ENCODE data around the gene ITPR3. TPM values are rescaled to one million over a fixed set of nuclear protein-coding genes. Genes with fewer than 3 reads are reported as not detected.

Gene ITPR3
- total RNA-seq, 4 donors from 2014 or later, result 139 to 250 (median 182) TPM

GRCh38 chr6:33609019-33609418, 12.1 kb upstream of the ITPR3 start:
- no peak for TF ChIP-seq CTCF (IDR thresholded peaks at IDR 0.05)
- TF ChIP-seq POLR2A (IDR thresholded peaks at IDR 0.05), result no peak
- DNase-seq, result no peak
- peaks cover 0 to 12% (median 0%) of the 10 kb centered on the region in 4 donors for H3K4me1 ChIP-seq
- H3K27me3 ChIP-seq, result no peaks in the 10 kb centered on the region
- H3K36me3 ChIP-seq, result no peaks in the 10 kb centered on the region
- H3K9me3 ChIP-seq, result no peaks in the 10 kb centered on the region
- no peak overlapping the region for H3K27ac ChIP-seq
- no peak overlapping the region for H3K4me3 ChIP-seq

- no peak for DNase-seq
- H3K27me3 ChIP-seq, result no peaks in the 10 kb centered on the region
- no peaks in the 10 kb centered on the region for H3K9me3 ChIP-seq
- peaks cover 0 to 7% (median 0%) of the 10 kb centered on the region in 4 donors for H3K4me1 ChIP-seq
- no peaks in the 10 kb centered on the region for H3K36me3 ChIP-seq
- peak overlapping the region in 1 of 4 donors; percentile 17 for H3K27ac ChIP-seq
- H3K4me3 ChIP-seq, result no peak overlapping the region
- TF ChIP-seq POLR2A (IDR thresholded peaks at IDR 0.05) (no peak), CTCF (IDR thresholded peaks at IDR 0.05) (no peak)
These were observed 11.6 kb upstream of the ITPR3 start for GRCh38 chr6:33609528-33609927.

- Histone ChIP-seq H3K27ac (peak overlapping the region in 1 of 4 donors; percentile 17), H3K9me3 (no peaks in the 10 kb centered on the region), H3K4me1 (peaks cover 0 to 7% (median 0%) of the 10 kb centered on the region in 4 donors), H3K36me3 (no peaks in the 10 kb centered on the region), H3K27me3 (no peaks in the 10 kb centered on the region), H3K4me3 (no peak overlapping the region)
- TF ChIP-seq POLR2A (IDR thresholded peaks at IDR 0.05) (no peak), CTCF (IDR thresholded peaks at IDR 0.05) (no peak)
- DNase-seq, result no peak
These were observed 11.1 kb upstream of the ITPR3 start for GRCh38 chr6:33610067-33610466.

- peak in 2 of 3 donors; percentile 69 to 81 for DNase-seq
- H3K4me1 ChIP-seq, result peaks cover 0 to 7% (median 0%) of the 10 kb centered on the region in 4 donors
- no peaks in the 10 kb centered on the region for H3K36me3 ChIP-seq
- no peak for TF ChIP-seq POLR2A (IDR thresholded peaks at IDR 0.05)
- TF ChIP-seq CTCF (IDR thresholded peaks at IDR 0.05), result no peak
- H3K4me3 ChIP-seq, result no peak overlapping the region
- no peaks in the 10 kb centered on the region for H3K9me3 ChIP-seq
- no peaks in the 10 kb centered on the region for H3K27me3 ChIP-seq
- H3K27ac ChIP-seq, result peak overlapping the region in 1 of 4 donors; percentile 44
These were observed 10.1 kb upstream of the ITPR3 start for GRCh38 chr6:33610779-33611732.

- no peak for DNase-seq
- Histone ChIP-seq H3K9me3 (no peaks in the 10 kb centered on the region), H3K36me3 (no peaks in the 10 kb centered on the region), H3K4me1 (peaks cover 0 to 7% (median 0%) of the 10 kb centered on the region in 4 donors), H3K4me3 (no peak overlapping the region), H3K27me3 (no peaks in the 10 kb centered on the region), H3K27ac (no peak overlapping the region)
- TF ChIP-seq CTCF (IDR thresholded peaks at IDR 0.05) (no peak), POLR2A (IDR thresholded peaks at IDR 0.05) (no peak)
These were observed 7.9 kb upstream of the ITPR3 start for GRCh38 chr6:33613146-33613794.

Data from Peyer's patch (tissue), 4 donors.